ENCODE data around the gene TMEM135. TPM values are rescaled to one million over a fixed set of nuclear protein-coding genes. Genes with fewer than 3 reads are reported as not detected.
A peak's percentile ranks its signal among the peaks of the same experiment; 100 is the strongest.
"Not testable (repeated sequence)": the region's sequence is repeated elsewhere in the genome, so short reads cannot be mapped to it uniquely, and the experiment has no call there.

Gene TMEM135
- total RNA-seq, 5 donors from 2014 or later (not counting 1 experiment from before 2014, with no cell fraction given) = 6.3 to 20.8 (median 12.7) TPM

GRCh38 chr11:87142594-87142993, 104.9 kb downstream of the TMEM135 start:
- Mint-ChIP-seq H3K27me3 (no peaks in the 10 kb centered on the region), H3K36me3 (peaks cover 24% of the 10 kb centered on the region), H3K4me3 (no peak overlapping the region), H3K9me3 (peaks cover 4 to 19% (median 7%) of the 10 kb centered on the region in 3 donors), H3K27ac (no peak overlapping the region), H3K4me1 (peaks cover 32 to 37% (median 34%) of the 10 kb centered on the region in 3 donors)
- H3K27me3 ChIP-seq (replicated peaks in 1 of 2; ENCODE audit: control insufficient read depth in 2 of 2, extremely low read depth in 1 of 2, insufficient read depth in 2 of 2, low read length in 1 of 2) = no peaks in the 10 kb centered on the region
- ChIA-PET CTCF (interaction anchor here in 1 of 2 donors (0.6 to 1.1 kb wide), 2 partner anchors 16 to 45 kb away, joined by 3 read pairs; no protein-coding TSS in a partner anchor), POLR2A (no interaction called here)
- H3K9me3 ChIP-seq = no peaks in the 10 kb centered on the region
- H3K4me1 ChIP-seq (ENCODE audit: control insufficient read depth in 1 of 2, extremely low read depth in 1 of 2, insufficient read depth in 2 of 2, low read length in 2 of 2) = peaks cover 0 to 10% of the 10 kb centered on the region in 2 experiments
- DNase-seq = no peak
- WGBS (ENCODE audit: insufficient coverage) = no CpG with 5 or more reads among the region's 1 CpG
- H3K27ac ChIP-seq (ENCODE audit: low read length) = no peak overlapping the region
- no peak for ATAC-seq (replicated peaks in 1 of 4)
- H3K36me3 ChIP-seq (ENCODE audit: control insufficient read depth in 2 of 2, extremely low read depth in 1 of 2, insufficient read depth in 1 of 2, low read length in 1 of 2) = no peaks in the 10 kb centered on the region
- H3K4me3 ChIP-seq (ENCODE audit: control insufficient read depth in 1 of 2, extremely low read depth in 1 of 2, low read length in 1 of 2) = no peak overlapping the region

DNA sequence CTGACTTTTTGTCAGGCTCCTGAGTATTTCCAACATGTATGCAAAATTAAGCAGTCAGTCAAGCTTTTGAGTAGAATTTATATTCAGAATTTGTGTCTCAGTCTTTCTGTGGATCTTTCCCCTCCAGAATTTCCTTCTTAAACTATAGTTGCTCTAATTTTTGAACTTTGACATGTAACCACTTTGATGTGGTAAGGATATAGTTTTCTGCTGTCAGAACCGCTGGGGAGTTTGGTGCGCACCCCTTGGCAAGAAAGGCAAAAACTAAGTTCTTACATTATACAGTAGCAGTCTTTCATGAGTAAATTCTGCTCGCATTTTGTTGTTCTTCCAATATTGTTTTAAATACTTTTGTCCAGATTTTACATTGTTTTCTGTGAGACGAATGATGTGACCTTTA, 105.9 kb downstream of the TMEM135 start:
- H3K9me3 ChIP-seq = no peaks in the 10 kb centered on the region
- H3K27ac ChIP-seq (ENCODE audit: low read length) = no peak overlapping the region
- H3K27me3 ChIP-seq (replicated peaks in 1 of 2; ENCODE audit: control insufficient read depth in 2 of 2, extremely low read depth in 1 of 2, insufficient read depth in 2 of 2, low read length in 1 of 2) = no peaks in the 10 kb centered on the region
- no peak for ATAC-seq (replicated peaks in 1 of 4)
- Mint-ChIP-seq H3K27ac (no peak overlapping the region), H3K27me3 (no peaks in the 10 kb centered on the region), H3K36me3 (peaks cover 20% of the 10 kb centered on the region), H3K9me3 (peaks cover 4 to 16% (median 7%) of the 10 kb centered on the region in 3 donors), H3K4me1 (peaks cover 32 to 37% (median 34%) of the 10 kb centered on the region in 3 donors), H3K4me3 (no peak overlapping the region)
- DNase-seq = peak in 1 of 35 experiments; percentile 2
- ChIA-PET CTCF (interaction anchor here in 1 of 2 donors (1.1 kb wide), 1 partner anchor 17 kb away, joined by 3 read pairs; no protein-coding TSS in a partner anchor), POLR2A (interaction anchor here in 1 of 2 donors (0.9 kb wide), 1 partner anchor 83 kb away, joined by 3 read pairs; no protein-coding TSS in a partner anchor)
- H3K4me3 ChIP-seq (ENCODE audit: control insufficient read depth in 1 of 2, extremely low read depth in 1 of 2, low read length in 1 of 2) = no peak overlapping the region
- WGBS (ENCODE audit: insufficient coverage) = no CpG with 5 or more reads among the region's 4 CpGs
- peaks cover 0 to 10% of the 10 kb centered on the region in 2 experiments for H3K4me1 ChIP-seq (ENCODE audit: control insufficient read depth in 1 of 2, extremely low read depth in 1 of 2, insufficient read depth in 2 of 2, low read length in 2 of 2)
- H3K36me3 ChIP-seq (ENCODE audit: control insufficient read depth in 2 of 2, extremely low read depth in 1 of 2, insufficient read depth in 1 of 2, low read length in 1 of 2) = no peaks in the 10 kb centered on the region

DNA sequence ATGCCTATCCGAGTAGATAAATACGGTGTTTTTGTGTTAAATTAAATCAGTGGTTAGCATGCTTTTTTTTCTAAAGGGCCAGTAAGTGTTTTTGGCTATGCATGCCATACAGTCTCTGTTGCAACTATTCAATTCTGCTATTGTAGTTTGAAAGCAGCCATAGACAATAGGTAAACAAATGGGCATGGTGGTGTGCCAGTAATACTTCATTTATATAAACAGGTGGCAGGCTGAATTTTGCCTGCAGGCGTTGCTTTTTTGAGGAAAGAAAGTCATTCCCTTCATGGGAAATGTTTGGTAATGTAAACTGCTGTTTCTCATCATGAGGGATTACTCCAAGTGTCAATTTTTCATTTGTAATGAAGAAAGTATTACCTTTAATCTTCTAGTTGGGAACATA, 106.5 kb downstream of the TMEM135 start:
- ChIA-PET POLR2A (no interaction called here), CTCF (no interaction called here)
- no peak for ATAC-seq (replicated peaks in 1 of 4)
- H3K27ac ChIP-seq (ENCODE audit: low read length) = no peak overlapping the region
- H3K36me3 ChIP-seq (ENCODE audit: control insufficient read depth in 2 of 2, extremely low read depth in 1 of 2, insufficient read depth in 1 of 2, low read length in 1 of 2) = no peaks in the 10 kb centered on the region
- no peaks in the 10 kb centered on the region for H3K27me3 Mint-ChIP-seq
- peaks cover 0 to 10% of the 10 kb centered on the region in 2 experiments for H3K4me1 ChIP-seq (ENCODE audit: control insufficient read depth in 1 of 2, extremely low read depth in 1 of 2, insufficient read depth in 2 of 2, low read length in 2 of 2)
- peaks cover 15% of the 10 kb centered on the region for H3K36me3 Mint-ChIP-seq
- H3K27me3 ChIP-seq (replicated peaks in 1 of 2; ENCODE audit: control insufficient read depth in 2 of 2, extremely low read depth in 1 of 2, insufficient read depth in 2 of 2, low read length in 1 of 2) = no peaks in the 10 kb centered on the region
- DNase-seq = no peak
- H3K4me3 ChIP-seq (ENCODE audit: control insufficient read depth in 1 of 2, extremely low read depth in 1 of 2, low read length in 1 of 2) = no peak overlapping the region
- no CpG with 5 or more reads among the region's 3 CpGs for WGBS (ENCODE audit: insufficient coverage)
- peaks cover 4 to 10% (median 6%) of the 10 kb centered on the region in 3 donors for H3K9me3 Mint-ChIP-seq
- no peak overlapping the region for H3K4me3 Mint-ChIP-seq
- peaks cover 34 to 37% (median 34%) of the 10 kb centered on the region in 3 donors for H3K4me1 Mint-ChIP-seq
- no peak overlapping the region for H3K27ac Mint-ChIP-seq
- no peaks in the 10 kb centered on the region for H3K9me3 ChIP-seq

DNA sequence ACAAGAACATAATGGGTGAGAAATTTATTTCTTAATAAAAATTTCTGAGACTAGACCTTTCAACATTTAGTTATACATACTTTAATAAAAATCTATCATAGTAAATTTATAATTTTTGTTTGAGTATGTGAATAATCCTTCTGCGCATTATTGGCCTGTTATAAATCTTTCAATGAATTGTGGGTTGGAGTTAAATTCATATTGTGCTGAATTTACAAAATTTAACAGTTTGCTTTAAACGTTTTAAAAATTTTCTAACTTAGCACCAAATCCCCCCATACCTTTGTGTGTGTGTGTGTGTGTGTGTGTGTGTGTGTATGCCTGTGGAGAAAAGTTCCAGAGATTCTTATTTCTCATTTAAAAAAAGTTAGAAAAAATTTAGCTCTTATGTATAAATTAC, 111.0 kb downstream of the TMEM135 start:
- ChIA-PET CTCF (interaction anchor here in 1 of 2 donors (0.6 kb wide), 2 partner anchors 122 to 1528 kb away, joined by 4 read pairs; no protein-coding TSS in a partner anchor), POLR2A (no interaction called here)
- Mint-ChIP-seq H3K36me3 (peaks cover 14% of the 10 kb centered on the region), H3K4me3 (no peak overlapping the region), H3K27me3 (no peaks in the 10 kb centered on the region), H3K9me3 (peaks cover 0 to 6% (median 0%) of the 10 kb centered on the region in 3 donors), H3K27ac (no peak overlapping the region), H3K4me1 (peaks cover 36 to 39% (median 37%) of the 10 kb centered on the region in 3 donors)
- H3K27me3 ChIP-seq (replicated peaks in 1 of 2; ENCODE audit: control insufficient read depth in 2 of 2, extremely low read depth in 1 of 2, insufficient read depth in 2 of 2, low read length in 1 of 2) = no peaks in the 10 kb centered on the region
- ATAC-seq (replicated peaks in 1 of 4) = no peak
- H3K4me1 ChIP-seq (ENCODE audit: control insufficient read depth in 1 of 2, extremely low read depth in 1 of 2, insufficient read depth in 2 of 2, low read length in 2 of 2) = peaks cover 0 to 6% of the 10 kb centered on the region in 2 experiments
- no peak overlapping the region for H3K27ac ChIP-seq (ENCODE audit: low read length)
- no peaks in the 10 kb centered on the region for H3K36me3 ChIP-seq (ENCODE audit: control insufficient read depth in 2 of 2, extremely low read depth in 1 of 2, insufficient read depth in 1 of 2, low read length in 1 of 2)
- H3K9me3 ChIP-seq = no peaks in the 10 kb centered on the region
- WGBS (ENCODE audit: insufficient coverage) = no CpG with 5 or more reads among the region's 2 CpGs
- H3K4me3 ChIP-seq (ENCODE audit: control insufficient read depth in 1 of 2, extremely low read depth in 1 of 2, low read length in 1 of 2) = no peak overlapping the region
- no peak for DNase-seq

GRCh38 chr11:87149782-87150181, 112.0 kb downstream of the TMEM135 start:
- H3K27ac ChIP-seq (ENCODE audit: low read length); ATAC-seq (replicated peaks in 1 of 4); CTCF ChIA-PET; H3K27me3 ChIP-seq (replicated peaks in 1 of 2; ENCODE audit: control insufficient read depth in 2 of 2, extremely low read depth in 1 of 2, insufficient read depth in 2 of 2, low read length in 1 of 2); H3K9me3 ChIP-seq; H3K4me3 ChIP-seq (ENCODE audit: control insufficient read depth in 1 of 2, extremely low read depth in 1 of 2, low read length in 1 of 2); H3K36me3 ChIP-seq (ENCODE audit: control insufficient read depth in 2 of 2, extremely low read depth in 1 of 2, insufficient read depth in 1 of 2, low read length in 1 of 2); H3K27ac Mint-ChIP-seq; H3K4me1 ChIP-seq (ENCODE audit: control insufficient read depth in 1 of 2, extremely low read depth in 1 of 2, insufficient read depth in 2 of 2, low read length in 2 of 2); DNase-seq; H3K4me3 Mint-ChIP-seq; H3K9me3 Mint-ChIP-seq; POLR2A ChIA-PET; H3K27me3 Mint-ChIP-seq: not testable (repeated sequence)
- H3K4me1 Mint-ChIP-seq = peaks cover 32 to 36% (median 33%) of the 10 kb centered on the region in 3 donors
- H3K36me3 Mint-ChIP-seq = peaks cover 14% of the 10 kb centered on the region
- WGBS (ENCODE audit: insufficient coverage) = no CpG with 5 or more reads among the region's 7 CpGs

GRCh38 chr11:87150936-87151335, 113.2 kb downstream of the TMEM135 start:
- Mint-ChIP-seq H3K9me3 (peaks cover 0 to 9% (median 0%) of the 10 kb centered on the region in 3 donors), H3K4me1 (peaks cover 27 to 31% (median 27%) of the 10 kb centered on the region in 3 donors), H3K27me3 (no peaks in the 10 kb centered on the region), H3K27ac (no peak overlapping the region), H3K36me3 (peaks cover 11% of the 10 kb centered on the region), H3K4me3 (no peak overlapping the region)
- no CpG with 5 or more reads among the region's 1 CpG for WGBS (ENCODE audit: insufficient coverage)
- ChIA-PET CTCF (interaction anchor here in 1 of 2 donors (0.9 kb wide), 1 partner anchor 85 kb away, joined by 4 read pairs; no protein-coding TSS in a partner anchor), POLR2A (no interaction called here)
- no peaks in the 10 kb centered on the region for H3K9me3 ChIP-seq
- peaks cover 0 to 2% of the 10 kb centered on the region in 2 experiments for H3K4me1 ChIP-seq (ENCODE audit: control insufficient read depth in 1 of 2, extremely low read depth in 1 of 2, insufficient read depth in 2 of 2, low read length in 2 of 2)
- H3K27ac ChIP-seq (ENCODE audit: low read length) = no peak overlapping the region
- DNase-seq = no peak
- ATAC-seq (replicated peaks in 1 of 4) = no peak
- no peak overlapping the region for H3K4me3 ChIP-seq (ENCODE audit: control insufficient read depth in 1 of 2, extremely low read depth in 1 of 2, low read length in 1 of 2)
- H3K36me3 ChIP-seq (ENCODE audit: control insufficient read depth in 2 of 2, extremely low read depth in 1 of 2, insufficient read depth in 1 of 2, low read length in 1 of 2) = no peaks in the 10 kb centered on the region
- H3K27me3 ChIP-seq (replicated peaks in 1 of 2; ENCODE audit: control insufficient read depth in 2 of 2, extremely low read depth in 1 of 2, insufficient read depth in 2 of 2, low read length in 1 of 2) = no peaks in the 10 kb centered on the region

All from T-cell (primary cell).